Amygdala (tissue), 56 donors: Measurements from ENCODE around the gene KATNA1.

Experiments used
- DNase-seq, 56 donors: peaks; one replicate each; lab custom pipeline; 2025; lab: John Stamatoyannopoulos, UW

KATNA1 gene

GRCh38 chr6:149615805-149616204 is 32.7 kb downstream of the KATNA1 start:
- DNase-seq, result no peak

GRCh38 chr6:149614337-149614736 is 34.2 kb downstream of the KATNA1 start:
- no peak for DNase-seq

GRCh38 chr6:149608381-149608982 is 40.0 kb downstream of the KATNA1 start:
- no peak for DNase-seq

GRCh38 chr6:149600508-149600907 is 48.0 kb downstream of the KATNA1 start:
- no peak for DNase-seq

- no peak for DNase-seq
Observed at GRCh38 chr6:149593408-149593807, 55.1 kb downstream of the KATNA1 start.

GRCh38 chr6:149592983-149593382 is 55.5 kb downstream of the KATNA1 start:
- DNase-seq, result no peak

GRCh38 chr6:149586149-149586548 is 62.4 kb downstream of the KATNA1 start:
- DNase-seq, result no peak

GRCh38 chr6:149581349-149581748 is 67.2 kb downstream of the KATNA1 start:
- no peak for DNase-seq

GRCh38 chr6:149580880-149581279 is 67.6 kb downstream of the KATNA1 start:
- DNase-seq, result no peak

- no peak for DNase-seq
Observed at GRCh38 chr6:149567945-149568585, 80.4 kb downstream of the KATNA1 start.

GRCh38 chr6:149567194-149567586 is 81.3 kb downstream of the KATNA1 start:
- DNase-seq, result no peak

- DNase-seq, result peak in 30 of 56 donors; percentile 11 to 76 (median 51)
Observed at GRCh38 chr6:149566410-149567193, 81.9 kb downstream of the KATNA1 start.

GRCh38 chr6:149565527-149566409 is 82.7 kb downstream of the KATNA1 start, which contains the start of gene GINM1:
GINM1 (plus strand) TSS chr6:149566375; CDS start chr6:149566415, 40 bp downstream.
- DNase-seq, result peak; percentile 46 to 95 (median 88)

GRCh38 chr6:149563928-149564325 is 84.6 kb downstream of the KATNA1 start:
- no peak for DNase-seq

- DNase-seq, result no peak
Observed at GRCh38 chr6:149563203-149563927, 85.1 kb downstream of the KATNA1 start.

- no peak for DNase-seq
Observed at GRCh38 chr6:149560736-149561135, 87.8 kb downstream of the KATNA1 start.

- DNase-seq, result no peak
Observed at GRCh38 chr6:149559389-149559788, 89.1 kb downstream of the KATNA1 start.

GRCh38 chr6:149558029-149558428 is 90.5 kb downstream of the KATNA1 start:
- no peak for DNase-seq

- DNase-seq, result no peak
Observed at GRCh38 chr6:149551920-149552319, 96.6 kb downstream of the KATNA1 start.
